ENCODE measurements around the gene TWNK.

The TWNK gene

GRCh38 chr10:100986952-100987684 lies at the start of gene TWNK, which contains the start of gene MRPL43:
Gene TWNK (plus strand): TSS chr10:100987543. CDS start chr10:100988211, 668 bp downstream.
Gene MRPL43 (minus strand): TSS chr10:100987497. CDS start chr10:100987443, 54 bp downstream.
- peak; percentile 88 for DNase-seq (ENCODE audit: low spot score)

DNA sequence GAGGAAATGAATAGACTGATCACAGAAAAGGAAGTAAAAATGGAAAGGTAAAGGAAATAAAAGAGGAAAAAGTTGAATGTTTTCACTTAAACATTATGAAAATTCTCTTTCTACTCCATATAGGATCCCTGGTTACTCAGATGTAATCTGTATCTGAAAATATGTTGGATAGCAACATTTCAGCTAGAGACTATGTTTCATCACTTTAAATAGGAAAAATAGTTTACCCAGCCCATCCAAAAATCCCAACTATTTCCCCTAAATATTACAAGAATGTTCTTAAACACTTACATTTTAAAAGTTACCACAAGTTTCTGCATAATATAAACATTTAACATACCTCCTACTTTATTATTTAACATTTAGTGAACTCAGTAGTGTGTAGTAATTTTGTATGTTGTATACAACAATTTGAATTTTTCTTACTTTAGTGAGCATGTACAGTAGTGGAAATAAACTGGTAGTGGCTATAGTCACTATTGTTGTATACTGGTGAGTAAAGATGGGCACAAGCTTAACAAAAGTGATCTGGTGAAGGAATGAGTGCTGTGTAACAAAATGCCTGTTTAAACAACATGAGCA lies 47.5 kb upstream of the TWNK start:
- no peak for DNase-seq (ENCODE audit: low spot score)

DNA sequence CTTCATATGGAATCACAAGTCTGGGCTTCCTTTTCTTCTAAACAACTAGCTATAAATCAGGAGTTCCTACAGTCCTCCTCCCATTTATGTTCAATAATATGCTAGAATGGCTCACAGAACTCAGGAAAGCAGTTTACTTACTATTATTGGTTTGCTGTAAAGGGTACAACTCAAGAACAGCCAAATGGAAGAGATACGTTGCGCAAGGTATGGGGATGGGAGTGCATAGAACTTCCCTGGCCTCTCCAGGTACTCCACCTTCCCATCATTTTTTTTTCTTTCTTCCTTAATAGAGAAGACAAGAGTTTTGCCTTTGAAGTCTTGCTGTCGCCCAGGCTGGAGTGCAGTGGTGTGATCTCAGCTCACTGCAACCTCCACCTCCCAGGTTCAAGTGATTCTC lies 45.1 kb upstream of the TWNK start:
- DNase-seq (ENCODE audit: low spot score): no peak

DNA sequence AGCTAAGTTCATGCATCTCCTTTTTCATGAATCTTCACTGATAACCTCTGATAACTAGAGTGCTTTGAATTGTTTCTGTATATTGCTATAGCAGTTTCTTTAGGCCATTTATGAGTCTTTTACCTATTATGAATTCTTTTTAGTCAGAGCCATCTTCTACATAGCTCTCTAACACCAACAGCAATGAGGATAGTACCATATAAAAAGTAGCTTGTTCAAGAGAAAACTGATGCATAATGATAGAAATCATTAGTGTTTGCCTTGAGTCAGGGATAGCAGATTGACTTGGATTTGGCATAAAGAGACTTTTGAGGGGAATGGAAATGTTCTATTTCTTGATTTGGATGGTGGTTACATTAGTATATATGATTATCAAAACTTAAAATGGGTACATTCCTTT lies 43.8 kb upstream of the TWNK start:
- DNase-seq (ENCODE audit: low spot score): no peak

- no peak for DNase-seq (ENCODE audit: low spot score)
Measured at GRCh38 chr10:100945754-100946153, 41.6 kb upstream of the TWNK start.

DNA sequence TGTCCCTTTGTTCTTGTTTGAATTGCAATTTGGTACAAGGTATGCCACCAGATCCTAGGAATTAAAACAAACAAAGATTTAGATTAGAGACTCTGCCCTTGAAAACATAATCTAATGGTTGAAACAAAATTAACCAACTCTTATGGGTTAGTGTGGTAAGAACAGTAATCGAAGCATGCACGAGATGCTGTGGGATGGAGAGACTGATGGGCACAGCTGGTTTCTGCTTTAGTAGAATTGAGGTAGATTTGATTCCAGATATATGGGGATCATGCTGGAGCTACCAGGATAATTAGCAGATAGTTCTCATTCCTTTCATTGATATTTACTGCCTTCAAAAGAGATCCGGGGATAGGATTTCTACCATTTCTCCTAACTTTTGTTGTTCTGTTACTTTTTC lies 38.4 kb upstream of the TWNK start:
- DNase-seq (ENCODE audit: low spot score): no peak

DNA sequence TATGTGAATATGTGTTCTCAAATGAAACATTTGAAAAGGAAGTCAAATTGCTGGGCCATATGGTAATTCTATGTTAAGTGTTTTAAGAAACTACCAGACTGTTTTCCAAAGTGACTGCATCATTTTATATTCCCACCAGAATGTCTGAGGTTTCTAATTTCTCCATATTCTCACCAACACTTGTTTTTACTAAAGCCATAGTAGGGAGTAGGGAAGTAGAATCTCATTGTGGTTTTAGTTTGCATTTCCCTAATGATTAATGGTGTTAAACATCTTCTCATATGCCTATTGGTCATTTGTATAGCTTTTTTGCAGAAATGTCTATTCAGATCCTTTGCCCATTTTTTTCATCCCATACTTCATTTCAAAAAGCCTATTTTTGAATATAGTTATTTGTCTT lies 27.1 kb upstream of the TWNK start:
- no peak for DNase-seq (ENCODE audit: low spot score)

DNA sequence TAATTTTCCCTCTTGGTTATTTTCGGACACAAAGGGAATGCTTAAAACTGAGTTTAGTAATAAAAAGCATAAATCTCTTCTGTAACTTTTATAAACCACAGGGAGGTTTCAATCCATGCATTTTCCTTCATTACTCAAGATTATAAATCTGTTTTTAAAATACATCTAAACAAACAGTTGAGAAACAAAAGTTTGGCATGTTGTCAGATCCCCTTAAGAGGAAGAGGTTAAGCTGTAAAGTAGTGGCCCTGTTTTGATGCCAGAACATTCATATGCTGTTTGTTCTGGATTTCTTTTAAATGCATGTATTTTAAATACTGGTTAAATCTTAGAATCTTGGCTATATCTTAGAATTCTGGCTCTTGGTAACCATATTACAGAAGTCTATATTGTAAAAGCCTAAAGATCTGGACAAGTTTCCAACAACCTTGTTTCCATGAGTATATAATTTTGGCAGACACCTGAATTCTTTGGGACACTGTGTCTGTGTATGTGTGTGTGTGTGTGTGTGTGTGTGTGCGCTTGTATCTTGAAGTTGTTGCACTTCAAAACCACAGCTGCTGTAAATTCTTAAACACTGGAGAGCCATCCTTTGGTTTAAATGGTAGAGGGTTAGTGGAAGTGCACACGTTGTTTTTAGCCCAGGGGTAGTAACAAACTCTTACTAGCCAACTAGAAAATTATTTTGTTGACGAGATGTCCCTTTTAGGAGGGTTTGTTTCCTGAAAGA lies 24.8 kb upstream of the TWNK start:
- DNase-seq (ENCODE audit: low spot score): no peak

DNA sequence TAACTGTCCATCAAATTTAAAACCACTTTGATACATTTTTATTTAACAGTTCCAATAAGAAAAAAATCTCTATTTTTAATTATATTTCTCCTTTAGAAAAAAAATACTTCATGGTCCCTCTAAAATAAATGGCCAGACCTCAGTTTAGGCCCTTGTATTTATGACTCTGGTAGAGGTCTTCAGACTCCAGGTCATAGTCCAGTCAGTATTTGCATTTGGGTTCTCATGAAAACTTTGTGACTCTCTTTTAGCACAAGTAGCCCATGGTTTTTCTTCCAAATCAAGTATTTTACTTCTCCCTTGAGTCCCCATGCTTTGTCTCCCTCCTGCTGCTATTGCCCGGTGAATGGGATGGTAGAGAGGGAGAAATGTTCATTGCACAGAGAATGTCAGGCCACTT lies 23.5 kb upstream of the TWNK start:
- DNase-seq (ENCODE audit: low spot score): no peak

DNA sequence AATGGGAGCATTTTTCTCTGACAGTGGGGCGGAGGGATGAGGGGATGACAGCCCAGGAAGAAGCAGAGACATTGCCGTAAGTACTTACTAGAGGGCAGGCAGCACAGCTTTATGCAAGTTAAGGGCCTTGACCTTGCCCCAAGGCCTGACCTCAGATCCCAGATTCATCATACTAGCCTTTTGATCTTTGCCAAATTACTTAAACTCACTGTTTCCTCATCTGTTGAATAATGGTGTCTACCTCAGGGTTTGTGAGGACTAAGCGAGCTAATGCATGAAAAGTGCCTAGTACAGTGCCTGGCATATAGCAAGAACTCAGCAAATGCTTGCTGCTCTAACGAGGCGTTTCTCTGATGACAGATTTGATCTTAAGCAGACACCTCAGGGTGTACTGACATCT lies 21.5 kb upstream of the TWNK start:
- no peak for DNase-seq (ENCODE audit: low spot score)

DNA sequence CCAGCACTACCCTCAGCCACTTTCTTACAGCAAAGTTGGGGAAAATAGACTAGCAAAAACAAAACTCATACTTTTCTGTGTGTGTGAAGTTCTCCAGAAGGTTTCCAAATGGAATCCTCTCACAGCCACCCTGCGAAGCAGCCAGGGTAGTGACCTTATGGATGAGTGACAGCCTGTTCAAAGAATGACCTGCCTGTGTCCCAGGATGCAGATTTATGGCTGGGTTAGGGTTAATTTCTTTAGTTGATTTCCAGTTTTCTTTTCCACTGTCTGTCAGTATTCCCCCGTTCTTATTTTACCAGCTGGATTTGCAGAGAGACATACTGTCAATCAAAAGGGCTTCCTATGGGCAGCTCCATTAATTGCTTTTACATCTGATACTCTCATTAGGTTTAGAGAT lies 20.5 kb upstream of the TWNK start:
- DNase-seq (ENCODE audit: low spot score): no peak

DNA sequence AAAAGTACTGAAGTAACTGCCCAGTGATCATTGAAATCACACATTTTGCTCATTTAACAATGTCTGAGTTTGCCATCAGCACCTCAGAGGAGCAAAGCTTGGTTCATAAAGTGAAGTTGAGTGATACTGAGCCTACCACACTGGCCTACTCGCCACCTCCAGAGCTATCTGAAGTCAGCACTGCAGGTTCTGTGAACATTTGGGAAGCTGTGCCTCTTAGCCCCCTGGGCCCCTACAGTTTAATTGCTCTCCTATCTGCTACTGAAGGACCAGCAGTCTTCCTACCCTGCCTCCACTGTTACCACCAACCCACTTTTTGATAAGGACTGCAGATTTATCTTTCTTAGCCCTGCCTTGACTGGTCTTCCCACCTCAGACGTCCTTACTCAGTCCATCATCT lies 20.0 kb upstream of the TWNK start:
- no peak for DNase-seq (ENCODE audit: low spot score)

DNA sequence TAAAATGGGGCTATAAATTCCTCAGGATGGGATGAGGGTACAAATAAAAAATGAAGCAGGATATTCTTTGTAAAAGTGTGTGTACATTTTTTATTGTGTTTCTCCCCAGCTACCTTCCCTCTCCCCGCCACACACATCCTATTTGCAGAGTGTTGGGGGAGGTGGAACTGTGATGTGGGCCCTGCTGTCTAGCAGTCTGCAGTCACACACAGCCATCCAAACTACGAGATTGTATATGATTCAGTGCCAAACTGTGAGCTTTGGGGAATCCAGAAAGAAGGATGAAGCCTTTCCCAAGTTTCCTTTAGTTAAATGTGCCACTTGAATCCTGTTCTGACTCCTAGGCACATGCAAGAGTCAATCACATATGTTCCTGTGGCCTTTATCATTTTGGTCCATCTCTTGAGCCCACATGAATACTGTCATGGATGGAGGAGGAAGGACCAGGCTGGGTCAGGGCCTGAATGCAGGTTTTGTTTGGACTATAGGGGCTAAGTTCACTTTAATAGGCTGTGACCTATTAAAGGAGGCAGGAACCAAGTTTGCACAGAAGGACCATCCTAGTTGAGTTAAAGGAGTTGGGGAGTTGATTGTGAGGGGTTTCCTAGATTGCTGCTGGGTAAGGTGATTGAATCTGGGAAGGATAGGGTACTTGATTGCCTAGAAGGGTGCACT lies 19.1 kb upstream of the TWNK start:
- DNase-seq (ENCODE audit: low spot score): no peak

- no peak for DNase-seq (ENCODE audit: low spot score)
Measured at GRCh38 chr10:100968863-100969186, 18.5 kb upstream of the TWNK start.

DNA sequence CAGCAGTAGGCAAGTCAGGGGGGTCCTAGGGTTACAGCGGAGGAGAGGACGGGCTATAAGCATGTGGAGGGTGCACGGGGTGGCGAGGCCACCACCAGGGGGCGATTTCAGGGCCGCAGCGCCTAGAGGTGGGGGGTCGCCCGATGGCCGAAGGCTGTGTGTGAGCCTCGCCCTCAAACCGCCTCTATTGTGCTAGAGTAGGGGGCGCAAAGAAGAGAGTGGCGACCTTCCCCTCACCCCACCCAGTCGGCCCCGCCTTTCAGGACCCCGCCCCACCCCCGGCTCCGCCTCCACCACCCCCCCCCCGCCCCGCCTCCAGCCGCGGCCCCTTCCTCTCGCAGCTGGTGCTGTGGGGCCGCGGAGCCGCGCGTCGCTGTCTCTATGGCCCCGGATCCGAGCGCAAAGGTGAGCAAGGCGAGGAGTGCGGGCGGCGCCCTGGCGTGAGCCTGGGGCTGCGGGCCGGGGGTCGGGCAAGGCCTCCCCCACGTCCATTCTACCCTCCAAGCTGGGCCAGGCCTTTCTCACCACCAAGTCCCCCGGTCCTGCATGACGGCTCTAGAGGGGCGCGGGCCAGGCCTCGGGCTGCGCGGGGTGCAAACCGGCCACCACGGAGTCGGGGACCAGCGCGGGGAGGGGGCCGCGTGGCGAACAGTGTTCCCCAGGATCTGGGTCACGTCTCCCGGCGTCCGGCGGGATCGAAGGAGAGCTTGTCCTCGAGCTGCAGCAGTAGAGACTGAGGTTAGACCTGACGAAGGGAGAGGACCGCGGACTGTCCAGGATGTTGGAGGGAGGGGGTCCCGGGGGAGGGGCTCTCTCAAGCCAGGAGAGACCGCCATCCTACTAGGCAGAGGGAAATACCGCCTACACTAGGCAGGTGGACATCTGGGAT lies 17.9 kb upstream of the TWNK start, which contains the start of gene SEMA4G:
SEMA4G (plus strand) TSS at position 318 of the 889 bp plus-strand sequence. CDS start 3,409 bp downstream, outside the sequence.
- DNase-seq (ENCODE audit: low spot score): peak; percentile 23

DNA sequence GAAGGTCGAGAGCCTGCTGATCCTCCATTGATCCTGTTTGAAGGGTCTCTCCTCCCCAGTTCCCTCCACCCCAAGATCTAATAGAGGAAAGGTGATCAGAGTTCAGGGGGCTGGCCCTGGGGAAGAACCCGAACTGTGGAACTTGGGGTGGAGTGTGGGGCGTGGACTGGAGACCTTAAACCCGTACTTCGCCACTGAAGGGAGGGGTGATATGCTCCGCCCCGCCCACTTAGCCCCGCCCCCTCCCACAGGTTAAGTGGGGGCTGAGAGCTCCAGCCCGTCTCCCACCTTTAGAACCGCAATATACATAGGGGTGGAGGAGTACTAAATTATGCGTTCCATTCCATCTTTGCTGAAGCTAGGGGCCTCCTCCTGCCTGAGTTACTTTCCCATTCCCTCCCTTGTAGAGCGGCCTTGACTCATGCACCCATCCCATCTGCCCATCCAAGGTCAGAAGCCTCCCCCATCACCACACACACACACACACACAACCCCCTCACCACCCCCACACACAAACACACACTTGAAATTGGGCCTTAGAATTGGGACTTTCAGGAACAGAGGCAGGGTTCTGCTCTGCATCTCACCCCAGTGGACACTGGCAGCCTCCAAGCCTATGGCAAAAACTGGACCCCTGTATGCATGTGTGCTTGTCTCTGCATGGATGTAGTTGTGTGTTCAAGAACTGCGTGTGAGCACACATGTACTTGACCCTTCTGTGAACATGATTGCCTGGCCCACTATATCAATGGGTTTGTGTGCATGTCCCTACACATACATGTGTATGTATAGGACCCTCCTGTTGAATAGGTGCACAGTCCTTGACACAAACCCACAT lies 17.0 kb upstream of the TWNK start:
- no peak for DNase-seq (ENCODE audit: low spot score)

DNA sequence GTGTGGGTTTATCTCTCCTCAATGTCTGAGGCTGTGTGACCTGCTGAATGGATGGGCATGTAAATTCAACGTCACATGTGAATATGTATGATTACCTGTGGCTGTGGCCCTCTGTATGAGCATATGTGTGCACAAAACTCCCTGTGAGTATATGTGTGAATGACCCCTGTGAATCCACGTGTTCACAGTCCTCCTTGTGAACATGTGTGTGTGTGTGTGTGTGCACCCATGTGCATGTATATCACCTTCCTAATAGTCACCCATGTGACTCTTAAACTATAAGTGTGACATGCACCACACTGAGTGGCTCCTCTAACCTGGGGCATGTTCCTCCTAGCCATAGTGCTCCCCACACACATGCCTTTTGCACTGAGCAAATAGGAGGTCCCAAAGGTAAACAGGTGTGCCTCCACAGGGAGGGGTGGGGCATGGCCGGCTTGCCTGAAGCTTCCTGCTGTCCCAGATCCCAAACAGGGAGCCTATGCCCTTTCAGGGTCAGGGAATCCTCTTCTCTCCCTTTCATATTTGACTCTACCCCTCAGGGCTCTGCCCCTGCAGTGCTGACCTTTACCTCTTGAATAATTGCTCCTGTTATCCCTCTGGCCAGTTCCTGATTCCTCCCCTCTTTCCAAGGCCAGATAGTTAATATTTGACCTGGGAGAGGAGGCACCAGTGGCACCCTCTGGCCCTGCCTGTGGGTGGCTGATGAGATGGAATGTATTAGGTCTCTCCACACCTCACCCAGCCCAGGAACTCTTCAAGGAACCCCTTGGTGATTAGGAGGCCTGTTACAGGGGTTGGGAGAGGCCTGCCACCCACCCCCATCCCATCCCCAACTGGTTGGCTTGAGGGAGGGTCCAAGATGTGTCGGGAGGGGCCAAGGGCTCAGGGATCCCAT lies 16.2 kb upstream of the TWNK start:
- DNase-seq (ENCODE audit: low spot score): no peak

DNA sequence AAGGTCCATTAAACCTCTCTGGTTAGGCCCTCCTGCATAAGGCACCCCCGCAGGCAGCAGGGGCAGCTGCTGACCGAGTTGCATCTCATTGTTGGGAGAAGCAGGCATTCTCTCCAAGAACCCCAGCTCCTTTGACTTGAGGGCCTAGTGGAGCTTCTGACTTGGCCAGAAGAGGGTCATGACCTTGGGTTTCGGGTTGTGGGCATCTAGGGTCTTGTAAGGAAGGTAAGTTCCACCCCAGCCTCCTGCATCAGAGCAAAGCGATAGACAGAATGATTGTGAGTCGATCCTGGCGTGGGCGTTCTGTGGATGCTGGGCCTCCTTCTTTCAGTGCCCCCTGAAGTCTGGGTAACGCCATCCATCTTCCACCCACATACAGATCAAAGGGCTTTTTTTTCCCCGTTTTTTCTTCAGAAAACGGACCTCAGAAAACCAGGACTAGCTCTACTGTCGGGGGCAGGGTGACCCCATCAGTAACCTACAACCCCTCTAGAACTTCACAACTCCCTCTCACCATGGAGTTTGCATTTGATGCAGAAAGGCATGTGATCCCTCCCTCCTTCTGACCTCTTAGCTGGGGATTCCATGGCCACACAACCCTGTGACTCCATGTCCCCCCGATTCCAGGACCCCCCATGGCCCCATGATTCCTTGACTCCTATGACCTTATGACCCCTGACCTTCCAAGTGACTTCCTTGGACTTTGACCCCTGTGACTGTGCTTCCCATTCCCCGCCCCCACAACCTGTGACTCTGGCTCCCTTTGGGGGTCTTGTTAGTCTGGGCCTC lies 15.0 kb upstream of the TWNK start:
- DNase-seq (ENCODE audit: low spot score): no peak
